ENCODE data around the gene ANKRD11.
"Not testable (repeated sequence)": the region's sequence is repeated elsewhere in the genome, so short reads cannot be mapped to it uniquely, and the experiment has no call there.

The ANKRD11 gene

DNA sequence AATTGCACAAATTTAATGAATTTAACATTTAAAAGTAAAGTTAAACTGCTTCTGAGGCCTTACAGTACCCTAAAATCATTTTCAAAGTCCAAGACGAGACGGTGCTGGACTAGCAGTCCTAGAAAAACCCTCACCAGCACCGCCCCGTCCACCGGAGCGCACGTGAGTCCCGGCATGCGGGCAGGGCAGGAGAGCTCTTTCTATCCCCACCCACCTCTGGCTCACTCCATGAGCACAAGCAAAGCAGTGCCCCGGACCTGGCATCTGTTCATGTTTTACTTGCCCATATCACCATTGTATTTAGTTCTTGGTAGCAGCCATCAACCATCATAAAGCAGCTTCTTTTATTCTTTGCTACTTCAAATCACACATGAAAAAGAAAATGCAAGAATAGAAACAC, 41.7 kb downstream of the ANKRD11 start:
- no peak for DNase-seq

- no peak for DNase-seq
These were observed 43.4 kb downstream of the ANKRD11 start for GRCh38 chr16:89446975-89447293.

- peak in 1 of 2 donors; percentile 28 for DNase-seq
These were observed 44.0 kb downstream of the ANKRD11 start for GRCh38 chr16:89446136-89446974.

- no peak for DNase-seq
These were observed 45.2 kb downstream of the ANKRD11 start for GRCh38 chr16:89445166-89445565.

DNA sequence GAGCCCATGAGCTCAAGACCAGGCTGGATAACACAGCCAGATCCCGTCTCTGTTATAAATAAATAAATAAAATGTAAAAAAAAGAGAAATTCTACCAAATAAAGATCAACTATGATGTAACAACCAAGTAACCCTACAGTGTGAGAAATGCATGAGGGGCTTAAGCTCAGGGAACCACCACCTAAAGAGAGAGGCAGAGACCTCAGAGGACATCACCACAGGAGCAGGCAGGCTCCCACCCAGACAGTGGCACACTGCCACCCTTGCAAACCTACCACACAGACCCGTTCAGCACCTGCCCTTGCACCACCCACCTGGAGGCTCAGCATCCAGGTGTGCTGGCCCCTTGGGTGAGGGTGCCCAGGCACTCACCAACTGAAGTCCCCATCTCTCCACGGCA, 45.6 kb downstream of the ANKRD11 start:
- DNase-seq: no peak

DNA sequence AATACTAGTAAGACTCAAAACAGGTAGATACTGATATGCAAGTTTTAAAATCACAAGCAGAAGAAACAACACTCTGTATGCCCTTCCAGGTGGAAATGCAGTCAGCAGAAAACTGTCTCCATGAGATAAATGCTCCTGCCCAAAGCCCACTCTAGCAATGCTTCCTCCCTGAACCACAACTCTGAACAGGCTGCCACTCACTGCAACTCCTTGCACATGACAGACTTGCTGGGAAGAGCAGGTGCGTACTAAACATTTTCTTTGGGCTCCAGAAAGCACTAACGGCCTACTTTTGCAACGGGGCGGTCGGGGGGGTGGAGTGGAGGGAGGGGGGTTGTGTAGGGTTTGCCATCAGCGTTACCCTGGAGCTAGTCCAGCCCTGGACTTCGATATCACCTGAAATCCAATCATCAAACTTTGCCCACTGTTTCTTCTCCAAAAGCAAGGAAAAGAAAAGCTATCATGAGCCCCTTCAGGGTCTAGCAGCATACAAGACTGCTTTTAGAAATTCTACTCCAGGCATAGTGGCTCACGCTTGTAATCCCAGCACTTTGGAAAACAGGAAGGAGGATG, 46.1 kb downstream of the ANKRD11 start:
- no peak for DNase-seq

DNA sequence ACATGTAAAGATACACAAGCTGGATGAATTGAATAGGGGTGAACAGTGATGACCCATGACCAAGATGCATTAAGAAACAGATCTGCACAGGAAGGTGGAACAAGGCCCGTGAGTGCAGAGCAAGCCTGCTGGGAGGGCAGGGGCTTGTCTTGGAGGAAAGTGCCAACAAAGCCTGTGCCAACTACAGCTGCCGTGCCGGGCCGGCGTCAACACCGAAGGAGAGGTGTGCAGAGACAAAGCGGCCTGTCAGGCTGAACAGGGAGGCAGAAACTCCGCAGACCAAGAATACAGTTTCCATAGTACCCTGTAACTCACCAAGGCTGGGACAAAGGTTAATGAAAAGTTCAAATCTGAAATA, 46.7 kb downstream of the ANKRD11 start:
- DNase-seq: no peak

- no peak for DNase-seq
These were observed 47.2 kb downstream of the ANKRD11 start for GRCh38 chr16:89442990-89443726.

GRCh38 chr16:89442588-89442987, 47.8 kb downstream of the ANKRD11 start:
- DNase-seq: no peak

DNA sequence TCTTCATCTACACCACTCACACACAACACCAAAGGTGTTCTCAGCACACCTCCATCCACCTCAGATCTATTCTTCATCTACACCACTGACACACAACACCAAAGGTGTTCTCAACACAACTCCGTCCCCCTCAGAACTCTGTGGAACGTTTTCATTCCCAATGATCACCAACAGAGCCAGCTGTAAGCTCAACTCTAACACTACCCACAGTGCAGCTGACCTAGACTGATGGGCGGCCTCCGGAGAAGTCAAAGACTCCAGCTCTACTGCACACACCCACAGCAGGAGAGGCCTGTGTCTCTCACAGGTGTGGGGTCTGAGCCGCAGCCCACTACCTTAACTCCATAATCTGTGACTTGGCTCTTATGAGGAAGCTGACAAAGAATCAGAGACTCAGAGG, 50.7 kb downstream of the ANKRD11 start:
- no peak for DNase-seq

GRCh38 chr16:89437991-89438390, 52.4 kb downstream of the ANKRD11 start:
- no peak for DNase-seq

DNA sequence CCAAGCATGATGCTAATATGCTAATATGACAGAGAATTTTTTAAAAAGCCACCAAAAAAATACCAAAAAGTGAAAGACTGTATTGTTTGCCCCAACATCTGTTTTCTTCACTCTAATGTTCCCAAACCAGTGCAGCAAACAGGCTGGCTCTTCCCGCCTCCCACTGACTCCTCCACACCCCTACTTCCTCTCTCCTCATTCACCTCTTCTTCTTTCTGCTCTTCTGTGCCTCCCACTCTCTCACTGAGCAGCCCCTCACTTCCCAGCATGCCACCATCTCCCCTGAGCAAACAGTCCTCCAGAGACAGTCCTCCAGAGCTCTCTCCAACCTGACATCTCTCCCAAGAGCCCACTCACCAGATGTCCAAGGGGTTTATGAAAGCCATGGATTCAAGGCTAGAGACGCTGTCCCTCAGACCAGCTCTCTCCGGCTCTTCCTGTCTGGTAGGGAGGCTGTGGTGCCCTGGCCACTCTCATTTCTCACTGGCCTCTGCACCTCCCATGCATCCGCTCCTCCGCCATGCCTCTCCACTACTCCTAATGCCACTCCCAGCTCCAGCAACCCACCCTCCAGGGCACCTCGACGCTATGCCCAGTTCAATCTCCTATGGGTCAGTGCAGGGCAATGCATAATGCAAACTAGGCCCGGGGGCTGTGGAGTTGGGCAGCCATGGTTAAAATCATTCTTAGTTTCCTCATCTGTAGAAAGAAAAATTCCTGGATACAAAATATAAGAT, 52.9 kb downstream of the ANKRD11 start:
- DNase-seq: no peak

GRCh38 chr16:89436366-89436765, 54.0 kb downstream of the ANKRD11 start:
- no peak for DNase-seq

DNA sequence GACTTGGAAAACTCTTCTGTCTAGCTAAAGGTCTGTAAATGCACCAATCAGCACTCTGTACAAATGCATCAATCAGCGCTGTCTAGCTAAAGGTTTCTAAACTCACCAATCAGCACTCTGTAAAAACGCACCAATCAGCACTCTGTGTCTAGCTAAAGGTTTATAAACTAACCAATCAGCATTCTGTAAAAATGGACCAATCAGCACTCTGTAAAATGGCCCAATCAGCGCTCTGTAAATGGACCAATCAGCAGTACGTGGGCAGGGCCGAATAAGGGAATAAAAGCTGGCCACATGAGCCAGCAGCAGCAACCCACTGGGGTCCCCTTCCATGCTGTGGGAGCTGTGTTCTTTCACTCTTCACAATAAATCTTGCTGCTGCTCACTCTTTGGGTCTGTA, 55.3 kb downstream of the ANKRD11 start:
- DNase-seq: not testable (repeated sequence)

GRCh38 chr16:89434490-89434889, 55.9 kb downstream of the ANKRD11 start:
- no peak for DNase-seq

DNA sequence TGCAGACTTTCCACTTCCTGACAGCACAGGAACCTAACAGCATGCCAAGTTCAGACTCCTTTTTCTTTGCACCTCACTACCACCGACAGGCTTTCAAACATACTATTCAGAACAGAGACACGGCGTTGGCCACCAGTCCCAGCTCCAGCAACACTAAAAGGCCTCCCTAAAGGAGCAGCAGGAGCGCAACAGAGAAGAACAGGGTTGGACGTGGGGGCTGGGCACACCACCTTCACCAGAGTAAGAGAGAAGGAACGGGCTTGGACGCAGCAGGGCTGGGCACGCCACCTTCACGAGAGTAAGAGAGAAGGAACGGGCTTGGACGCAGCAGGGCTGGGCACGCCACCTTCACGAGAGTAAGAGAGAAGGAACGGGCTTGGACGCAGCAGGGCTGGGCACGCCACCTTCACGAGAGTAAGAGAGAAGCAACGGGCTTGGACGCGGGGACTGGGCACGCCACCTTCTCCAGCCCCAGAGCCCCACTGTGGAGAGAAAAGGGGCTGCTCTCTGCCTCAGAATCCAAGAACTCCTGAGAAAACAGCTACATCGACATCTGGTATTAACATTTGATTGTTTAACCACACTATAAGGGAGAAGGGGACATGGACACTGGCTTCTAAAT, 56.9 kb downstream of the ANKRD11 start:
- not testable (repeated sequence) for DNase-seq

GRCh38 chr16:89431630-89432029, 58.7 kb downstream of the ANKRD11 start:
- DNase-seq: no peak

DNA sequence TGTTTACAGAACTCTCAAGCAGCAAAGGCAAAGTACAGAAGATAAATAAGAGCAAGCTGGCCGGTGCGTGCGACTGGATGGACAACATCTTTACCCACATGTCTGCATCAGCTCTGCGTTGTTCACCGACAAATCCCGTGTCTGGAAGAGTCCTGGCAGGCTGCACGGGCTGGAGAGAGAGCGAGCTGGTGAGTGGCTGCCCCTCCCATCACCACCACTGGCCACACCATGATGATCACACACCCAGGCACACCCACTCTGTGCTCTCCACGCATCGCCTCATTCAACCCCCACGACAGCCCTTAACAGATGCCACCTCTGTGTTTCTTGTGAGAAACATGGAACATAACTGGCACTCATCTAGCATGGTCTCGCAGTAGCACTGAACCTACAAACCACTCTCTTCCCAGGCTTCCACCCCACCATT, 59.2 kb downstream of the ANKRD11 start:
- no peak for DNase-seq

- no peak for DNase-seq
These were observed 59.8 kb downstream of the ANKRD11 start for GRCh38 chr16:89430436-89431157.

GRCh38 chr16:89428605-89429004, 61.8 kb downstream of the ANKRD11 start:
- DNase-seq: not testable (repeated sequence)

- no peak for DNase-seq
These were observed 63.4 kb downstream of the ANKRD11 start for GRCh38 chr16:89426736-89427530.

All from stimulated activated CD4-positive, alpha-beta T cell treated with anti-CD3 and anti-CD28 coated beads, Interleukin-2, amount 100 ng/mL, for 24 hours (primary cell).